ENCODE data around the gene SHROOM2.

Gene SHROOM2

GRCh38 chrX:9913146-9913433 is 126.9 kb downstream of the SHROOM2 start:
- no peaks in the 10 kb centered on the region for H3K27me3 ChIP-seq (replicated peaks; ENCODE audit: insufficient read depth, low read length)
- H3F3A ChIP-seq (ENCODE audit: insufficient read depth, low read length), result no peaks in the 10 kb centered on the region
- DNase-seq, result no peak
- no peak overlapping the region for H3K9ac ChIP-seq (ENCODE audit: low read length)
- no peaks in the 10 kb centered on the region for H3K9me3 ChIP-seq (replicated peaks; ENCODE audit: insufficient read depth, low read length)
- H3K4me1 ChIP-seq (ENCODE audit: low read length), result no peaks in the 10 kb centered on the region
- no peak overlapping the region for H3K4me3 ChIP-seq (ENCODE audit: low read length)
- no peaks in the 10 kb centered on the region for H4K20me1 ChIP-seq (ENCODE audit: insufficient read depth, low read length)
- no peak overlapping the region for H2AFZ ChIP-seq (ENCODE audit: low read length)
- TF ChIP-seq EZH2 (optimal IDR thresholded peaks at IDR 0.05; ENCODE audit: low read depth, low read length) (no peak), CTCF (IDR thresholded peaks at IDR 0.05; ENCODE audit: low read length) (no peak)
- no peaks in the 10 kb centered on the region for H3K79me2 ChIP-seq (ENCODE audit: low read length)
- H3K4me2 ChIP-seq (ENCODE audit: low read depth, low read length), result no peak overlapping the region
- no peaks in the 10 kb centered on the region for H3K9me2 ChIP-seq (replicated peaks; ENCODE audit: insufficient read depth, low read length)
- no peaks in the 10 kb centered on the region for H3K36me3 ChIP-seq (replicated peaks; ENCODE audit: insufficient read depth, low read length)
- no peak overlapping the region for H3K27ac ChIP-seq (ENCODE audit: low read length)

- H3F3A ChIP-seq (ENCODE audit: insufficient read depth, low read length), result no peaks in the 10 kb centered on the region
- H3K4me2 ChIP-seq (ENCODE audit: low read depth, low read length), result no peak overlapping the region
- no peak for TF ChIP-seq EZH2phosphoT487 (IDR thresholded peaks at IDR 0.05; ENCODE audit: low read length)
- TF ChIP-seq CTCF (IDR thresholded peaks at IDR 0.05; ENCODE audit: low read length), result no peak
- no peak for TF ChIP-seq EZH2 (optimal IDR thresholded peaks at IDR 0.05; ENCODE audit: low read depth, low read length)
- H3K36me3 ChIP-seq (replicated peaks; ENCODE audit: insufficient read depth, low read length), result no peaks in the 10 kb centered on the region
- H3K9me2 ChIP-seq (replicated peaks; ENCODE audit: insufficient read depth, low read length), result no peaks in the 10 kb centered on the region
- H3K9ac ChIP-seq (ENCODE audit: low read length), result no peak overlapping the region
- H3K4me3 ChIP-seq (ENCODE audit: low read length), result no peak overlapping the region
- H4K20me1 ChIP-seq (ENCODE audit: insufficient read depth, low read length), result no peaks in the 10 kb centered on the region
- H3K9me3 ChIP-seq (replicated peaks; ENCODE audit: insufficient read depth, low read length), result no peaks in the 10 kb centered on the region
- no peaks in the 10 kb centered on the region for H3K4me1 ChIP-seq (ENCODE audit: low read length)
- H3K79me2 ChIP-seq (ENCODE audit: low read length), result no peaks in the 10 kb centered on the region
- H3K27ac ChIP-seq (ENCODE audit: low read length), result no peak overlapping the region
- no peak overlapping the region for H2AFZ ChIP-seq (ENCODE audit: low read length)
- no peaks in the 10 kb centered on the region for H3K27me3 ChIP-seq (replicated peaks; ENCODE audit: insufficient read depth, low read length)
- no peak for DNase-seq
Observed at GRCh38 chrX:9917861-9918260, 131.6 kb downstream of the SHROOM2 start.

- Histone ChIP-seq H4K20me1 (ENCODE audit: insufficient read depth, low read length) (no peaks in the 10 kb centered on the region), H3K9me3 (replicated peaks; ENCODE audit: insufficient read depth, low read length) (no peaks in the 10 kb centered on the region), H3K27me3 (replicated peaks; ENCODE audit: insufficient read depth, low read length) (no peaks in the 10 kb centered on the region), H2AFZ (ENCODE audit: low read length) (no peak overlapping the region), H3K4me3 (ENCODE audit: low read length) (no peak overlapping the region), H3K79me2 (ENCODE audit: low read length) (no peaks in the 10 kb centered on the region), H3K9ac (ENCODE audit: low read length) (no peak overlapping the region), H3F3A (ENCODE audit: insufficient read depth, low read length) (no peaks in the 10 kb centered on the region), H3K4me2 (ENCODE audit: low read depth, low read length) (no peak overlapping the region), H3K4me1 (ENCODE audit: low read length) (no peaks in the 10 kb centered on the region), H3K27ac (ENCODE audit: low read length) (no peak overlapping the region), H3K36me3 (replicated peaks; ENCODE audit: insufficient read depth, low read length) (no peaks in the 10 kb centered on the region), H3K9me2 (replicated peaks; ENCODE audit: insufficient read depth, low read length) (no peaks in the 10 kb centered on the region)
- DNase-seq, result no peak
- no peak for TF ChIP-seq EZH2 (optimal IDR thresholded peaks at IDR 0.05; ENCODE audit: low read depth, low read length)
- TF ChIP-seq EZH2phosphoT487 (IDR thresholded peaks at IDR 0.05; ENCODE audit: low read length), result no peak
- TF ChIP-seq CTCF (IDR thresholded peaks at IDR 0.05; ENCODE audit: low read length), result no peak
Observed at GRCh38 chrX:9919632-9920172, 133.5 kb downstream of the SHROOM2 start.
